A673 (cell line): ENCODE data around the gene SDHC. TPM values are rescaled to one million over a fixed set of nuclear protein-coding genes. Genes with fewer than 3 reads are reported as not detected.

Experiments used
- BruUV-seq: library from RNA; stranded (reverse); fragments of 400-500 nt; replicated peaks from 2 replicates; lab custom pipeline; 2021; lab: Mats Ljungman, UMichigan
- CTCF ChIA-PET: fragments of 300-600 bp; sonication (Branson Sonifier 250); formaldehyde crosslinking; loops from one replicate; lab custom pipeline; 2022; ENCODE audit warnings: antibody characterized with exemption; lab: Charles Lee
- POLR2A ChIA-PET: fragments of 300-600 bp; sonication (Branson Sonifier 250); formaldehyde crosslinking; loops from one replicate; lab custom pipeline; 2022; ENCODE audit warnings: antibody characterized with exemption; ENCODE audit not compliant: low non-redundant PET; lab: Charles Lee
- DNase-seq: peaks from one replicate; pipeline ENCODE4 v3.0.0-alpha.2; 2015; ENCODE audit warnings: low spot score
- H3K27ac ChIP-seq: fragments of 200-600 bp; sonication (generic); 2 replicates; pipeline ENCODE4 v1.5.1; 2016; ENCODE audit warnings: mixed run types, low read depth, mild to moderate bottlenecking, mixed read lengths, antibody characterized with exemption, low read length; ENCODE audit not compliant: poor library complexity, severe bottlenecking
- H3K27me3 ChIP-seq: fragments of 200-600 bp; sonication (generic); replicated peaks from 2 replicates; pipeline ENCODE4 v1.6.1; 2017; ENCODE audit warnings: mixed run types, low read depth, mild to moderate bottlenecking, mixed read lengths, antibody characterized with exemption, low read length; ENCODE audit not compliant: insufficient read depth, poor library complexity
- H3K36me3 ChIP-seq: fragments of 200-600 bp; sonication (generic); 2 replicates; pipeline ENCODE4 v1.6.1; 2016; ENCODE audit warnings: mixed run types, mild to moderate bottlenecking, mixed read lengths, antibody characterized with exemption, low read length; ENCODE audit not compliant: insufficient read depth, poor library complexity, severe bottlenecking
- H3K4me1 ChIP-seq: fragments of 200-600 bp; sonication (generic); 2 replicates; pipeline ENCODE4 v1.6.1; 2017; ENCODE audit warnings: mixed run types, mild to moderate bottlenecking, mixed read lengths, antibody characterized with exemption, low read length; ENCODE audit not compliant: insufficient read depth, poor library complexity, severe bottlenecking
- H3K4me3 ChIP-seq: fragments of 200-600 bp; sonication (generic); 2 replicates; pipeline ENCODE4 v1.5.1; 2016; ENCODE audit warnings: low read depth, mixed run types, mild to moderate bottlenecking, mixed read lengths, low read length; ENCODE audit not compliant: poor library complexity, severe bottlenecking
- H3K9me3 ChIP-seq: fragments of 200-600 bp; sonication (generic); 2 replicates; pipeline ENCODE4 v1.6.1; 2016; ENCODE audit warnings: mixed run types, low read depth, mild to moderate bottlenecking, mixed read lengths, antibody characterized with exemption, low read length; ENCODE audit not compliant: poor library complexity, severe bottlenecking
- CTCF ChIP-seq: fragments of 300-800, 200-600 bp; sonication (generic); conservative IDR thresholded peaks from 2 replicates; pipeline ENCODE4 v1.5.1; 2017; ENCODE audit warnings: low read depth, mild to moderate bottlenecking, antibody characterized with exemption, low read length, moderate library complexity, mixed read lengths
- EZH2 ChIP-seq: fragments of 200-600 bp; sonication (generic); IDR thresholded peaks from 2 replicates; pipeline ENCODE4 v1.6.1; 2017; ENCODE audit warnings: borderline replicate concordance, low read depth, mild to moderate bottlenecking, mixed read lengths, antibody characterized with exemption, low read length; ENCODE audit not compliant: poor library complexity, severe bottlenecking
- intact Hi-C: fragments of 100-400 bp; cut with micrococcal nuclease; formaldehyde crosslinking; loops from one replicate; pipeline ENCODE4 v1.10.0; 2022; ENCODE audit not compliant: unreplicated experiment
- total RNA-seq: library from RNA; stranded (reverse); gene quantifications from 2 replicates; pipeline ENCODE4 v1.2.3, GENCODE V29; 2021

Gene SDHC
- total RNA-seq, 1 experiment from 2014 or later, result 228 TPM

GRCh38 chr1:161359291-161359690 is 45.1 kb downstream of the SDHC start:
- Histone ChIP-seq H3K27ac (peak overlapping the region; percentile 6), H3K4me1 (no peaks in the 10 kb centered on the region), H3K27me3 (no peaks in the 10 kb centered on the region), H3K9me3 (no peaks in the 10 kb centered on the region), H3K4me3 (no peak overlapping the region), H3K36me3 (peaks cover 12% of the 10 kb centered on the region)
- ChIA-PET CTCF (no interaction called here), POLR2A (no interaction called here)
- TF ChIP-seq EZH2 (no peak), CTCF (no peak)
- BruUV-seq, result no TSS peak
- DNase-seq, result peak; percentile 34
- intact Hi-C loops, result no loop called here

DNA sequence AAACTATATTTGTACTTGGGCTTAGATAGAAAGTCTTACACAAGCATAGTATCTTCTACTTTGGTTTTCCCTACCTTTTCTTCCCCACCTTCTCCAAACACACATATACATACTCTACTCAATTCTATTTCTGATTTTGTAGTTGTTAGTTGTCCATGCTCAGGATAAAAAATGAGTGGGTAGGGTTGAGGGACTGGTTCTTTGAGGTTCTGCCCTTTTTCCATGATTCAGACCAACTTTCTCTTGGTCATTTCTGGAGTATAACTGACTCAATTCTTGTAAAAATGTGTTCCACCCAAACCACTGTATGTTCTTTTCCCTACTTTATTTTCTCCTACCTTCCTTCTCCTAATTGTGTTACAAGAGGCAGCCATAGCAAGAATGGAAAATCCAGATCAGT is 50.2 kb downstream of the SDHC start:
- ChIA-PET CTCF (no interaction called here), POLR2A (no interaction called here)
- H3K4me1 ChIP-seq, result peaks cover 6% of the 10 kb centered on the region
- BruUV-seq, result no TSS peak
- TF ChIP-seq CTCF, result no peak
- H3K27me3 ChIP-seq, result no peaks in the 10 kb centered on the region
- H3K27ac ChIP-seq, result no peak overlapping the region
- no peak overlapping the region for H3K4me3 ChIP-seq
- no peaks in the 10 kb centered on the region for H3K9me3 ChIP-seq
- intact Hi-C loops, result no loop called here
- H3K36me3 ChIP-seq, result peaks cover 3% of the 10 kb centered on the region
- no peak for DNase-seq

DNA sequence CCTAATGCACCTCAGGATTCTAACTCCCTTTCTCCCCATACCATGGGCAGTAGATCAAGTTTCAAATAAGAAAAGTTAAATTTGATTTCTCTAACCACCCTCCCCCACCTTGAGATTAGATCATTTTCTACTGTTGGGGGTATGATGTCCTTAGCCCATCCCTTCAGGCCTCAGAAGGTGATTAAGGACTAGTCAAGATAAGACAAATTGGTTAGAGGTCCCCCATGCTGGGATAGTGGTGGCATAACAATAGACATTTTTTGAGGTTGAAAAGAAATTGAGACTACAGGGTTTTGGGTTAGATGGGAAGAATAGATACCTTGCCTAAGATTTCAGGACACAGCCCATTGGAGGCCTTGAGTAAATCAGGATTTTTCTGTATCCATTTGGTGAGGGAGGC is 51.0 kb downstream of the SDHC start:
- peaks cover 3% of the 10 kb centered on the region for H3K36me3 ChIP-seq
- H3K27ac ChIP-seq, result no peak overlapping the region
- intact Hi-C loops, result no loop called here
- no peaks in the 10 kb centered on the region for H3K9me3 ChIP-seq
- H3K4me3 ChIP-seq, result no peak overlapping the region
- H3K4me1 ChIP-seq, result peaks cover 6% of the 10 kb centered on the region
- POLR2A ChIA-PET, result no interaction called here
- no peaks in the 10 kb centered on the region for H3K27me3 ChIP-seq
- TF ChIP-seq EZH2 (no peak), CTCF (no peak)
- BruUV-seq, result no TSS peak
- no peak for DNase-seq
- CTCF ChIA-PET, result no interaction called here
